ENCODE results near the gene MST1. TPM values are rescaled to one million over a fixed set of nuclear protein-coding genes. Genes with fewer than 3 reads are reported as not detected.

Gene MST1
- total RNA-seq = 10 to 100 TPM; 17.2 to 36.5 (median 21.6) TPM
- polyA plus RNA-seq = 100 to 1,000 TPM in 1 of 2 donors, 10 to 100 TPM in 1; 83.0 to 150 TPM

- Histone ChIP-seq H3K27me3 (no peaks in the 10 kb centered on the region), H3K36me3 (no peaks in the 10 kb centered on the region), H3K4me3 (peak within 1 kb of the TSS; percentile 96 to 100 (median 98)), H3K4me1 (peaks cover 0 to 12% (median 4%) of the 10 kb centered on the region in 3 donors), H3K9me3 (no peaks in the 10 kb centered on the region), H3K27ac (peak within 1 kb of the TSS; percentile 59 to 79 (median 74))
- DNase-seq = peak; percentile 84 to 97 (median 90)
- ATAC-seq = peak; percentile 69 to 87 (median 78)
- no peak for FAIRE-seq
- no peak for TF ChIP-seq CTCF (IDR thresholded peaks at IDR 0.05)
- 1 to 2% methylated on average over 46 to 66 of the region's 66 CpGs for WGBS, 2 donors
- intact Hi-C loops (cut with DNase I) = no loop called here
These were observed at the start of gene MST1, which contains the start of gene RNF123 for GRCh38 chr3:49689046-49689907. MST1 (minus strand) TSS chr3:49689474; CDS start chr3:49688691, 783 bp downstream. RNF123 (plus strand) TSS chr3:49689557; CDS start chr3:49691166, 1,609 bp downstream.

GRCh38 chr3:49738067-49738713, 48.9 kb upstream of the MST1 start:
- ATAC-seq = no peak
- intact Hi-C loops (cut with DNase I) = no loop called here
- Histone ChIP-seq H3K9me3 (no peaks in the 10 kb centered on the region), H3K36me3 (peaks cover 4 to 26% (median 9%) of the 10 kb centered on the region in 3 donors), H3K4me1 (no peaks in the 10 kb centered on the region), H3K27ac (no peak overlapping the region), H3K27me3 (no peaks in the 10 kb centered on the region), H3K4me3 (no peak overlapping the region)
- no peak for DNase-seq
- FAIRE-seq = no peak
- TF ChIP-seq CTCF (IDR thresholded peaks at IDR 0.05) = no peak
- 91 to 94% methylated on average over 11 of the region's 11 CpGs for WGBS, 2 donors

GRCh38 chr3:49734752-49735151, 45.5 kb upstream of the MST1 start:
- Histone ChIP-seq H3K4me1 (no peaks in the 10 kb centered on the region), H3K27me3 (no peaks in the 10 kb centered on the region), H3K9me3 (no peaks in the 10 kb centered on the region), H3K36me3 (peaks cover 4 to 50% (median 12%) of the 10 kb centered on the region in 3 donors), H3K27ac (no peak overlapping the region), H3K4me3 (no peak overlapping the region)
- intact Hi-C loops (cut with DNase I) = no loop called here
- no peak for TF ChIP-seq CTCF (IDR thresholded peaks at IDR 0.05)
- DNase-seq (no peak), FAIRE-seq (no peak), ATAC-seq (peak in 1 of 4 donors; percentile 20)
- WGBS, 2 donors = 93 to 94% methylated on average over 6 of the region's 6 CpGs

GRCh38 chr3:49733551-49733950, 44.3 kb upstream of the MST1 start:
- DNase-seq (no peak), FAIRE-seq (no peak), ATAC-seq (no peak)
- Histone ChIP-seq H3K27me3 (no peaks in the 10 kb centered on the region), H3K4me3 (no peak overlapping the region), H3K9me3 (no peaks in the 10 kb centered on the region), H3K4me1 (no peaks in the 10 kb centered on the region), H3K36me3 (peaks cover 4 to 50% (median 12%) of the 10 kb centered on the region in 3 donors), H3K27ac (no peak overlapping the region)
- intact Hi-C loops (cut with DNase I) = no loop called here
- 90 to 96% methylated on average over 1 of the region's 1 CpG for WGBS, 2 donors
- no peak for TF ChIP-seq CTCF (IDR thresholded peaks at IDR 0.05)

All from pancreas (tissue), 10 donors.